GM15510 (cell line): ENCODE measurements around the gene SMIM14.

ENCODE experiments used
- POLR2A ChIP-seq: IDR thresholded peaks from 3 replicates; pipeline ENCODE4 v1.6.1; 2011; ENCODE audit warnings: borderline replicate concordance; ENCODE audit not compliant: insufficient read length; ENCODE audit errors: extremely low read depth

SMIM14 gene

DNA sequence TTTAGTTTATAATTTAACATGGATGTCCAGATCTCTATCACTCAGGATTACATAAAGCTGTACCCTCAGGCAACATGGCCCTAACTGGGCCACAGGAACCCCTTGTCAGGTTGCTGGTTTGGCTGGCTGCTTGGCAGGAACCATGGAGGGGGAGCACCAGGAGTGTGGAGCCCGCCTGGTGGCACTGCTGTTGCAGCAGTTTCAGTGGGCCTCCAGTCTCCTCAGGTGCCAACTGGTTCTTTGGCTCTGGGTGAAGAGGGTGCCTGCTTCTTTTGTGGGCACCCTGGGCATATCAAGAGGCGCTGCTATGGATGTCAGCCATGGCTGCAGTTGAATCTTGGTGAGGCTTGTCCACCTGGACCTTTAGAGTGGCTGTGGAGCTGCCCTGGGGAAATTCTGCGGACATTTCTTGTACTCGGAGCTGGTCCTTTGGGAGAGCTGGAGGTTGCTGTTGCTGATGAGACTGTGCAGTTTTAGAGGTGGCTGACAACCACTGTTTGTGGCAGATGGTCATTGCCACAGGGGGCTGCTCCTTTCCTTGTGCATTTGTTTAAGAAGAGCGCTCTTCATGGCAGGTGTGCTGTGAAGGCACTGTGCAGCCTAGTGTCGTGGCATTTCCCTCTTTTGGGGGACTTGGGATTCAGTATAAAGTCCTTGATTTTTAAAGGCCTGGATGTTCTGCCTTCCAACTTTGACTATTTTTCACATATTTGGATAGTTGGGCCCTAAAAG, 10.3 kb upstream of the SMIM14 start:
- TF ChIP-seq POLR2A = no peak

DNA sequence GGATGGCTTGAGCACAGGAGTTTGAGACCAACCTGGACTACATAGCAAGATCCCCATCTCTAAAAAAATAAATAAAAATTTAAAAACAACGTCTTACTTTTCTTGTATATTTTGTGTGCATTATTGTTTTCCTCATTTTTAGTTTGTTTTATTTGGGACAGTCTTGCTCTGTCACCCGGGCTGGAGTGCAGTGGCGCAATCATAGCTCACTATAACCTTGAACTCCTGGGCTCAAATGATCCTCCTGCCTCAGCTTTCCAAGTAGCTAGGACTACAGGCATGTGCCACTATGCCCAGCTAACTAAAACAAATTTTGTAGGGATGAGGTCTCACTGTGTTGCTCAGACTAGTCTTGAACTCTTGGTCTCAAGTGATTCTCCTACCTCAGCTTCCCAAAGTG, 9.5 kb upstream of the SMIM14 start:
- no peak for TF ChIP-seq POLR2A

GRCh38 chr4:39642885-39643552, 4.4 kb upstream of the SMIM14 start:
- TF ChIP-seq POLR2A = no peak

GRCh38 chr4:39641451-39641850, 2.8 kb upstream of the SMIM14 start:
- TF ChIP-seq POLR2A = no peak

DNA sequence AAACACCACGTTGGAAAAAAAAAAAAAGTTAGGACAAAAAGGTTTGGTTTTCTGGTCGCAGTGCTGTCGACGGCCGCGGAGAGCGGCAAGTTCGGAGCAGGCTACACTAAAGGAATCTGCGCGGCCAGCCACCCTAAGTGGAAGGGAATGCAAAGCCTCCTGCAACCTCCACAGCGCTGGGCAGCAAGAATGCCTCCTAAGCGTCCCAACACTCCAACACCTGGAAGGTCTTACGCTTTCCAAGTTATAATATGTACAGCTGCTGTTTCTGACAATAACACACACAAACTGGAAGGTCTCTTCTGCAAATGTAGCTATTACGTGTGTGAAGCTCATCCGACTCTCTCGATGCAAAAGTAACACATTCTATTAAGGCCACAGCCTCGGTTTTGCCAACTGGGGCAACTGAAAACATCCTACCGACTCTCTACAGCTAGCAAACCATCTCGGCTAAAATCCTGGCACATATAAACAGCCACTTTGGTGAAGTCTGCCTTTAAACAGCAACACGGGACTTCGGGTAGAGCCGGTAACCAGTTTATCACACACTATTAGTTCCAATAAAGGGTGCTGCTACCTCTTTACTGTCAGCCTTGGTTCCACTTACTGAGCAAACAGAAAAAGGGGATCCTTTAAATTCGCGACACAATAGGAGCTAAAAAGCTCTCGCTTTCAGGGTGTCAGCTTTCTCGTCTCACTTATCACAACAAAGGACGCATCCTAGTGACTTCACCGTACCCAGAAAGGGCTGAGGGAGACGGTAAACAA, 895 bp downstream of the SMIM14 start:
- no peak for TF ChIP-seq POLR2A

- TF ChIP-seq POLR2A = no peak
Measured at GRCh38 chr4:39637221-39637585, 1.5 kb downstream of the SMIM14 start.

DNA sequence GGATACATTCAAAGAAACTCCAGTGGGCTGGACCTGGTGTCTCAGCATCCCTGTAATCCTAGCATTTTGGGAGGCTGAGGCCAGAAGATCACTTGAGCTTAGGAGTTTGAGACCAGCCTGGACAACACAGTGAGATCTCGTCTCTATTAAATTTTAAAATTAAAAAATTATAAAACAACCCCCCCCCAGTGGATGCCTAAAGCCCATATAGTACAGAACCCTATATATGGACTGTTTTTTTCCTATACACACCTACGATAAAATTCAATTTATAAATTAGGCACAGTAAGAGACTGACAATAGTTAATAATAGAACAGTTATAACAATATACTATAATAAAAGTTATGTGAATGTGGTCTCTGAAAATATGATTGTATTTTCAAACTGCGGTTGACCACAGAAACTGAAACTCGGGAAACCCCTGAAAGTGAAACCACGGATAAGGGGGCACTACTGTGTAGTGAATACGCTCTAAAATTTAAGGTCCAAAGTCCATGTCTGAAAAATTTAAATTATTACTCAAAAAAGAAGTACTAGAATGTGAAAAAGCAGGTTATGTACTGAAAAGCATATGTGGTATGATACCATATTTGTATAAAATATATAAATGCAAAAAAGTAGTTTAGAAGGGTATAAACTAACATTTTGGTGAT, 2.0 kb downstream of the SMIM14 start:
- TF ChIP-seq POLR2A = no peak

DNA sequence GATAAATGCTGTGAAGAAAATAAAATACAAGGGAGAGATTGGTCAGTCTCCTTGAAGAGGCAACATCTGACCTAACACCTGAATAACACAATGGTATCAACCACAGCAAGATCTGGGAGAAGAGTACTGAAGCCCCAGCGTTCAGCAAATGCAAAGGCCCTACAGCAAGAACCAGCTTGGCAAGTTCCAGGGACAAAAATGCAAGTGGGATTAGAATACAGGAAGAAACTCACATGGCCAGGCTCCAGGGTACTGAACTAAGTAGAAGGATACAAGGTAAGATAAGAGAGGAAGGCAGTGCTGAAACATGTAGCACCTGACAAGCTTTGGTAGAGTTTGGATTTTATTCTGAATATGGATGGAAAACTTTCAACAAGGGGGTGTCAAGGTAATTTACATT, 3.6 kb downstream of the SMIM14 start:
- no peak for TF ChIP-seq POLR2A

DNA sequence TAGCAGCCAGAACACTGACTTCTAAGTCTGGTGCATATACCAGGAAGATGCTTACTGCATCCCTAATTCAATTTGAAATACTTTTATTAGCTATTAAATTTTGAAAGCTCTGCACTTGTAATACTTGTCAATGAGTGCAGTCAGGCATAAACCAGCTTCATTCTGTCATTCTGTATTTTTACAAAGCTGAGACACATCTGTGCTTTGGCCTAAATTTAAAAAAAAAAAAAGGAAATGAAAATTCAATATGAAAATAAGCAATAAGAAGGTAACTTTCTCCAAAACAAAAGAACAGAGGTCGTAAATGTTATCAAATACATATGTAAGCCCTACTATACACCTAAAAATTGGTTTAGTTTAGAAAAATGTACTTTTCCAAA, 7.0 kb downstream of the SMIM14 start:
- TF ChIP-seq POLR2A = no peak

- TF ChIP-seq POLR2A = no peak
Measured at GRCh38 chr4:39627413-39627812, 11.3 kb downstream of the SMIM14 start.

DNA sequence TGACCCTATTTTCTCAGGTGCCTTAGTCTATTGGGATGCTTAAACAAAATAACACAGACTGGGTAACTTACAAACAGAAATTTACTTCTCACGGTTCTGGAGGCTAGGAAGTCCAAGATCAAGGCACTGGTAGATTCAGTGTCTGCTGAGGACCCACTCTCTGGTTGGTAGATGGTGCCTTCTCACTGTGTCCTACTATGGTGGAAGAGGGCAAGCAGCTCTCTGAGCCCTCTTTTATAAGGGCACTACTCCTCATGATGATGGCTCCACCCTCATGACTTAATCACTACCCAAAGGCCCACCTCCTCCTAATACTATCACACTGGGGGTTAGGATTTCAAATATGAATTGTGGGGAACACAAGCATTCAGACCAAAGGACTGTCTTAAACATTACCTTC, 11.8 kb downstream of the SMIM14 start:
- peak; percentile 45 for TF ChIP-seq POLR2A

- no peak for TF ChIP-seq POLR2A
Measured at GRCh38 chr4:39626261-39626660, 12.4 kb downstream of the SMIM14 start.

DNA sequence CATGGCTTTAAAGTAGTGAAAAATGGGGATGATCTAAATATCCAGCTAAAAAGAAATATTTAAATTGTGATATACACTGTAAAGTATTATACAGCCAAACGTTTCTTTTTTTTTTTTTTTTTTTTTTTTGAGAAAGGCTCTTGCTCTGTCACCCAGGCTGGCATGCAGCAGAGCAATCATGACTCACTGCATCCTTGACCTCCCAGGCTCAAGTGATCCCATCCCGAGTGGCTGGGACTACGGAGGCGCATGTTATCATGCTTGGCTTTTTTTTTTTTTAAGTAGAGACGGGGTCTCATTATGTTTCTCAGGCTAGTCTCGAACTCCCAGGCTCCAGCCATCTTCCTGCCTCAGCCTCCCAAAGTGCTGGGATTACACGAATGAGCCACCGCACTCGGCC, 17.1 kb downstream of the SMIM14 start:
- TF ChIP-seq POLR2A = no peak

- no peak for TF ChIP-seq POLR2A
Measured at GRCh38 chr4:39620551-39621313, 17.9 kb downstream of the SMIM14 start.
